ENCODE measurements around the gene IL27RA.

IL27RA gene

DNA sequence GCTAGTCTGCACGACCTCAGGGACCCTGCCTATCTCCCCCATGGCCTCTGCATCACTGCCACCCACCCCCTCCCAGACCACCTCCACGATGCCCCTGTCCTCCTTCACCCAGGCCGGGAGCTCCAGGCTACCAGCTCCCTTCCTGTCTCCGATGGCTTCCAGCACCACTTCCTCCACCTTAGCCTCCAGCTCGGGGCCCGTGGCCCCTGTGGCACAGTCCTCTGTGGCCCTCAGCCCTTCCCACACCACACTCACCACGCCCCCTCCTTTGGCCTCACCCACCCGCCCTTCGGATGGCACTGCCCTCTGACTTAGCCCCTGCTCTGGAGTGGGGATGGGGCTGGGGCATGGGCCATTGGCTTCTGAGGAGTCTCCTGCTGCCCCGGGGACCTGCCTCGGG is 23.2 kb downstream of the IL27RA start:
- H3K27me3 ChIP-seq (ENCODE audit: low read depth, low read length): peaks cover 17% of the 10 kb centered on the region
- H3K4me3 ChIP-seq (ENCODE audit: low read depth in 1 of 2, low read length in 2 of 2): no peak overlapping the region
- no peaks in the 10 kb centered on the region for H3K36me3 ChIP-seq (ENCODE audit: control insufficient read depth in 1 of 2, insufficient read depth in 2 of 2, low read length in 2 of 2)
- H3K9me3 ChIP-seq (ENCODE audit: control insufficient read depth in 1 of 2, low read length in 2 of 2): peaks cover 0 to 5% of the 10 kb centered on the region in 2 donors
- no peak overlapping the region for H3K27ac ChIP-seq (ENCODE audit: low read length)
- peaks cover 0 to 7% of the 10 kb centered on the region in 2 donors for H3K4me1 ChIP-seq (ENCODE audit: control insufficient read depth in 1 of 2, insufficient read depth in 2 of 2, low read length in 2 of 2)

DNA sequence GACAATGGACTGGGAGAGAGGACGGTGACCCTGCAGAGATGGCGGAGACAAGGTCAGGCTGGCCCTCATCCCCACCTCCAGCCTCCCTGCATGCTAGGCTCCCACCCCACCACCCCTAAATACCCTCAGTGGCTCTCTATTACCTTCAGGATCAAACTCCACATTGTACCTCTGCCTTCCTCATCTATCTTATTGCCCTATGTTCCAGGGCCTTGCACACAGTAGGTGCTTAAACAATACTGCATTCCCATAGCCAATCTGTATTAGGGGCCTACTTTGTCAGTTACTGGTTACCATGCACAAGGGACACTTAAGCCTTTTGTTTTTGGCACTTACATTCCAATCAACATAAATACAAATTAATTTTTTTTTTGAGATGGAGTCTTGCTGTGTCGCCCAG is 23.8 kb downstream of the IL27RA start:
- peaks cover 0 to 5% of the 10 kb centered on the region in 2 donors for H3K9me3 ChIP-seq (ENCODE audit: control insufficient read depth in 1 of 2, low read length in 2 of 2)
- H3K4me1 ChIP-seq (ENCODE audit: control insufficient read depth in 1 of 2, insufficient read depth in 2 of 2, low read length in 2 of 2): peaks cover 0 to 7% of the 10 kb centered on the region in 2 donors
- H3K36me3 ChIP-seq (ENCODE audit: control insufficient read depth in 1 of 2, insufficient read depth in 2 of 2, low read length in 2 of 2): no peaks in the 10 kb centered on the region
- H3K27me3 ChIP-seq (ENCODE audit: low read depth, low read length): peaks cover 19% of the 10 kb centered on the region
- no peak overlapping the region for H3K27ac ChIP-seq (ENCODE audit: low read length)
- H3K4me3 ChIP-seq (ENCODE audit: low read depth in 1 of 2, low read length in 2 of 2): no peak overlapping the region

DNA sequence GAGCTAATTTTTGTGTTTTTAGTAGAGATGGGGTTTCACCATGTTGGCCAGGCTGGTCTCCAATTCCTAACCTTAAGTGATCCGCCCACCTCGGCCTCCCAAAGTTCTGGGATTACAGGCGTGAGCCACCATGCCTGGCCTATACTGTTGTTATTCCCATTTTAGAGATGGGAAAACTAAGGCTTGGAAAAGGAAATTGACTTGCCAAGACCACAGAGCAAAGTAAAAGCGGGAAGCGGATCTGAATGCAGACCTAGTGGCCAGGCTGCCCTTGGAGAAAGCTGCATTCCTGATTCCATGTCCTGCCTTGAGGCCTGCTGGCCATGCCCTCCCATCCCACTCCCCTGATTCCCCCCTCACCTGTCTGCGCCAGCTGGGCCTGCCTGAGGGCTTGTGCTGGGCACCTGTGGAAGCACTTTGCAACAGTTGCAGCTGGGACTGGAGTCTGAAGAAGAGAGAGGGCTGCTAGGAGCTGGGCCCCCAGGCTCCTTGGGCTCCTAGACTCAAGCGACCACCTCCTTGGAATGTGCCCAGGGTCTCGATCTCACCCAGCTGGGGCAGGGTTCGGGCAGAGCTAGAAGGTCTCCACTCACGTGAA is 24.6 kb downstream of the IL27RA start:
- H3K4me3 ChIP-seq (ENCODE audit: low read depth in 1 of 2, low read length in 2 of 2): no peak overlapping the region
- H3K36me3 ChIP-seq (ENCODE audit: control insufficient read depth in 1 of 2, insufficient read depth in 2 of 2, low read length in 2 of 2): no peaks in the 10 kb centered on the region
- peaks cover 19% of the 10 kb centered on the region for H3K27me3 ChIP-seq (ENCODE audit: low read depth, low read length)
- H3K9me3 ChIP-seq (ENCODE audit: control insufficient read depth in 1 of 2, low read length in 2 of 2): peaks cover 0 to 5% of the 10 kb centered on the region in 2 donors
- peaks cover 0 to 7% of the 10 kb centered on the region in 2 donors for H3K4me1 ChIP-seq (ENCODE audit: control insufficient read depth in 1 of 2, insufficient read depth in 2 of 2, low read length in 2 of 2)
- H3K27ac ChIP-seq (ENCODE audit: low read length): no peak overlapping the region

DNA sequence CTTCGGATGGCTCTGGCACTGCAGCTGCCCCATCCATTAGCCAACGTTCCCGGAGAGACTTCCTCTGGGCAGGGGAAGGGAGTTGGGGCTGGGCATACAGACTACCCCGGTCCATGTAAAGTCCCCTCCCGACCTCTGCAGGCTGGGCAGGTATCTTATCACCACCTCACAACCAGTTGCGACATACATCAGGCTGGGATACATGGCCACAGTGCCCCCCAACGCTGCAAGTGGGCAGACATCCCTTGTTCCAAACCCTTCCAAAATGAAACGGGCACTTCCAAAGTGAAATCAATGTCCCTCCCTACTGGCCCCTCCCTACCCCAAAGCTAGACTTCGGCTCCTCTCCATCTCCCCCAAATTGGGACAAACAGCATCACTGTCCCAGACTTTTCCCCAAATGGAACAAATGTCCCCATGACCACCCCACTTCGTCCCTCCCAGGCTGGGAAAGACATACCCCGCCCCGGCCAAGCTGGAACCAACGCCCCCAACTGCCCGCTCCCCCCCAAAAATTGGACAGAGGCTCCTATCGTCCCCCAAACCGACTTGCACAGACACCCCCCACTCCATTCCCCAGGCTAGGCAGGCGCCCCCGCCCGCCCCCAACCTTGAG is 25.3 kb downstream of the IL27RA start:
- no peaks in the 10 kb centered on the region for H3K36me3 ChIP-seq (ENCODE audit: control insufficient read depth in 1 of 2, insufficient read depth in 2 of 2, low read length in 2 of 2)
- peaks cover 0 to 5% of the 10 kb centered on the region in 2 donors for H3K9me3 ChIP-seq (ENCODE audit: control insufficient read depth in 1 of 2, low read length in 2 of 2)
- peak overlapping the region in 1 of 2 donors; percentile 52 for H3K4me3 ChIP-seq (ENCODE audit: low read depth in 1 of 2, low read length in 2 of 2)
- no peak overlapping the region for H3K27ac ChIP-seq (ENCODE audit: low read length)
- H3K27me3 ChIP-seq (ENCODE audit: low read depth, low read length): peaks cover 23% of the 10 kb centered on the region
- peaks cover 0 to 7% of the 10 kb centered on the region in 2 donors for H3K4me1 ChIP-seq (ENCODE audit: control insufficient read depth in 1 of 2, insufficient read depth in 2 of 2, low read length in 2 of 2)

DNA sequence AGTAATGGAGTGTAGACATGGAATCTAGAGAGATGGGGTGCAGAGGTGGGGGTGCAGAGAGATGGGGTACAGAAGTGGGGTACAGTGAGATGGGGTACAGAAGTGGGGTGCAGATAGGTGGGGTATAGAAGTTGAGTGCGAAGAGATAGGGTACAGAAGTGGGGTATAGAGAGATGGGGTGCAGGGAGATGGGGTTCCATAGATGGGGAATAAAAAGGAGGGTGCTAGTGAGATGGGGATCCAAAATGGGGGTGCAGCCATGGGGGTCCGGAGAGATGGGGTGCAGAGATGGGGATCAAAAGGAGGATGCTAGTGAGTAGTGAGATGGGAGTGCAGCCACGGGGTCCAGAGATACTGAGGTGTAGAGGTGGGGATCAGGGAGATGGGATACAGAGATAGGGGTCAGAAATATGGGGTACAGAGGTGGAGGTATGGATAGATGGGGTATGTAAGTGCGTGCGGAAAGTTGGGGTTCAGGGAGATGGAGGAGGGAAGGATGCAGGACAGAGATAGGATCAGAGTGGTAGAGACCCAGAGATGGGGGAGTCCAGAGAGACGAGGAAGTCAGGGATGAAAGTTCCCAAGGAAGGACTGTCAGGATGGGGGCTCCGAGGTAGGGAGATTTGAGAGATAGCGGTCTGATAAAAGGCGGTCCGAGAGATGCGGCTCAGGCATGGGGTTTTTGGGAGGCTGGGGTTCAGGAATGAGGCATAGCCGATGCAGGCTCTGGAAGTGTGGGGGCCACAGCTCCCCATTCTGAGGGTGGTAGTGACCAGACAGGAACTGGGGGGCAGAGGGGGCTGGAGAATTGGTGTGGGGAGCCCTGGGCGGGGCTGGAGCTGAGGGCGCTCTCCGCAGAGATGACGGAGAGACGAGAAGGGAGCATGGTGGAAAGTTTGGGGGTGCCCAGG is 26.9 kb downstream of the IL27RA start:
- peaks cover 23% of the 10 kb centered on the region for H3K27me3 ChIP-seq (ENCODE audit: low read depth, low read length)
- no peaks in the 10 kb centered on the region for H3K36me3 ChIP-seq (ENCODE audit: control insufficient read depth in 1 of 2, insufficient read depth in 2 of 2, low read length in 2 of 2)
- no peak overlapping the region for H3K27ac ChIP-seq (ENCODE audit: low read length)
- no peak overlapping the region for H3K4me3 ChIP-seq (ENCODE audit: low read depth in 1 of 2, low read length in 2 of 2)
- peaks cover 0 to 7% of the 10 kb centered on the region in 2 donors for H3K4me1 ChIP-seq (ENCODE audit: control insufficient read depth in 1 of 2, insufficient read depth in 2 of 2, low read length in 2 of 2)
- H3K9me3 ChIP-seq (ENCODE audit: control insufficient read depth in 1 of 2, low read length in 2 of 2): peaks cover 0 to 1% of the 10 kb centered on the region in 2 donors

- Histone ChIP-seq H3K36me3 (ENCODE audit: control insufficient read depth in 1 of 2, insufficient read depth in 2 of 2, low read length in 2 of 2) (no peaks in the 10 kb centered on the region), H3K4me3 (ENCODE audit: low read depth in 1 of 2, low read length in 2 of 2) (no peak overlapping the region), H3K27me3 (ENCODE audit: low read depth, low read length) (peaks cover 23% of the 10 kb centered on the region), H3K27ac (ENCODE audit: low read length) (no peak overlapping the region), H3K9me3 (ENCODE audit: control insufficient read depth in 1 of 2, low read length in 2 of 2) (no peaks in the 10 kb centered on the region), H3K4me1 (ENCODE audit: control insufficient read depth in 1 of 2, insufficient read depth in 2 of 2, low read length in 2 of 2) (peaks cover 0 to 7% of the 10 kb centered on the region in 2 donors)
Measured at GRCh38 chr19:14059093-14059480, 27.5 kb downstream of the IL27RA start.

GRCh38 chr19:14059652-14060155 is 28.1 kb downstream of the IL27RA start:
- H3K27me3 ChIP-seq (ENCODE audit: low read depth, low read length): peaks cover 23% of the 10 kb centered on the region
- no peaks in the 10 kb centered on the region for H3K9me3 ChIP-seq (ENCODE audit: control insufficient read depth in 1 of 2, low read length in 2 of 2)
- no peaks in the 10 kb centered on the region for H3K36me3 ChIP-seq (ENCODE audit: control insufficient read depth in 1 of 2, insufficient read depth in 2 of 2, low read length in 2 of 2)
- peaks cover 0 to 7% of the 10 kb centered on the region in 2 donors for H3K4me1 ChIP-seq (ENCODE audit: control insufficient read depth in 1 of 2, insufficient read depth in 2 of 2, low read length in 2 of 2)
- no peak overlapping the region for H3K4me3 ChIP-seq (ENCODE audit: low read depth in 1 of 2, low read length in 2 of 2)
- no peak overlapping the region for H3K27ac ChIP-seq (ENCODE audit: low read length)

- H3K9me3 ChIP-seq (ENCODE audit: control insufficient read depth in 1 of 2, low read length in 2 of 2): no peaks in the 10 kb centered on the region
- no peak overlapping the region for H3K27ac ChIP-seq (ENCODE audit: low read length)
- H3K4me3 ChIP-seq (ENCODE audit: low read depth in 1 of 2, low read length in 2 of 2): no peak overlapping the region
- H3K36me3 ChIP-seq (ENCODE audit: control insufficient read depth in 1 of 2, insufficient read depth in 2 of 2, low read length in 2 of 2): no peaks in the 10 kb centered on the region
- peaks cover 23% of the 10 kb centered on the region for H3K27me3 ChIP-seq (ENCODE audit: low read depth, low read length)
- peaks cover 0 to 7% of the 10 kb centered on the region in 2 donors for H3K4me1 ChIP-seq (ENCODE audit: control insufficient read depth in 1 of 2, insufficient read depth in 2 of 2, low read length in 2 of 2)
Measured at GRCh38 chr19:14061081-14061749, 29.7 kb downstream of the IL27RA start.

GRCh38 chr19:14061751-14062557 is 30.4 kb downstream of the IL27RA start, which contains the start of gene PALM3:
Gene PALM3, minus strand, starts transcription at chr19:14062076. Its CDS starts 96 bp downstream, at chr19:14061980.
- Histone ChIP-seq H3K27ac (ENCODE audit: low read length) (no peak within 1 kb of the TSS), H3K36me3 (ENCODE audit: control insufficient read depth in 1 of 2, insufficient read depth in 2 of 2, low read length in 2 of 2) (no peaks in the 10 kb centered on the region), H3K4me1 (ENCODE audit: control insufficient read depth in 1 of 2, insufficient read depth in 2 of 2, low read length in 2 of 2) (peaks cover 0 to 7% of the 10 kb centered on the region in 2 donors), H3K9me3 (ENCODE audit: control insufficient read depth in 1 of 2, low read length in 2 of 2) (no peaks in the 10 kb centered on the region), H3K4me3 (ENCODE audit: low read depth in 1 of 2, low read length in 2 of 2) (no peak within 1 kb of the TSS), H3K27me3 (ENCODE audit: low read depth, low read length) (peaks cover 23% of the 10 kb centered on the region)

DNA sequence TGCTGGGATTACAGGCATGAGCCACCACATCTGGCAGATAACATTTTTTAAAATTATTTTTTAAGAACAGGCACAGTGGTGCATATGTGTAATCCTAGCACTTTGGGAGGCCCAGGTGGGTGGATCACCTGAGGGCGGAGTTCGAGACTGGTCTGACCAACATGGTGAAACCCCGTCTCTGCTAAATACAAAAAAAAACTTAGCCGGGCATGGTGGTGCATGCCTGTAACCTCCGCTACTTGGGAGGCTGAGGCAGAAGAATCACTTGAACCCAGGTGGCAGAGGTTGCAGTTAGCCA is 30.9 kb downstream of the IL27RA start:
- peaks cover 23% of the 10 kb centered on the region for H3K27me3 ChIP-seq (ENCODE audit: low read depth, low read length)
- peaks cover 0 to 7% of the 10 kb centered on the region in 2 donors for H3K4me1 ChIP-seq (ENCODE audit: control insufficient read depth in 1 of 2, insufficient read depth in 2 of 2, low read length in 2 of 2)
- no peak overlapping the region for H3K27ac ChIP-seq (ENCODE audit: low read length)
- no peaks in the 10 kb centered on the region for H3K9me3 ChIP-seq (ENCODE audit: control insufficient read depth in 1 of 2, low read length in 2 of 2)
- H3K36me3 ChIP-seq (ENCODE audit: control insufficient read depth in 1 of 2, insufficient read depth in 2 of 2, low read length in 2 of 2): no peaks in the 10 kb centered on the region
- H3K4me3 ChIP-seq (ENCODE audit: low read depth in 1 of 2, low read length in 2 of 2): no peak overlapping the region
